Caco-2 (cell line): ENCODE measurements around the gene NOM1. TPM values are rescaled to one million over a fixed set of nuclear protein-coding genes. Genes with fewer than 3 reads are reported as not detected.

Experiments used
- BruUV-seq: library from RNA; stranded (reverse); fragments of 400-500 nt; replicated peaks from 2 replicates; lab custom pipeline; 2021; lab: Mats Ljungman, UMichigan
- CTCF ChIA-PET: fragments of 300-600 bp; sonication (Branson Sonifier 250); formaldehyde crosslinking; loops from one replicate; lab custom pipeline; 2022; ENCODE audit warnings: antibody characterized with exemption; lab: Charles Lee
- POLR2A ChIA-PET: fragments of 300-600 bp; sonication (Branson Sonifier 250); formaldehyde crosslinking; loops from one replicate; lab custom pipeline; 2022; ENCODE audit warnings: antibody characterized with exemption; lab: Charles Lee
- DNase-seq, 2 experiments: peaks; one replicate each; pipeline versions ENCODE4 v3.0.0 to v3.0.0-alpha.2; 2020 to 2022
- H3K27me3 ChIP-seq: replicated peaks from 2 replicates; pipeline ENCODE4 v1.6.0; 2011; ENCODE audit warnings: low read length; ENCODE audit not compliant: control insufficient read depth, insufficient read depth
- H3K36me3 ChIP-seq: 2 replicates; pipeline ENCODE4 v1.5.1; 2011; ENCODE audit warnings: low read length; ENCODE audit not compliant: control insufficient read depth, insufficient read depth
- H3K4me1 ChIP-seq: fragments of 250-450 bp; sonication (Bioruptor Pico); 2 replicates; pipeline ENCODE4 v1.5.1; 2020; ENCODE audit warnings: mild to moderate bottlenecking
- H3K4me3 ChIP-seq: 2 replicates; pipeline ENCODE4 v1.5.1; 2011; ENCODE audit warnings: low read depth, mild to moderate bottlenecking, control low read depth, low read length
- H3K9me3 ChIP-seq: fragments of 250-450 bp; sonication (Bioruptor Pico); 2 replicates; pipeline ENCODE4 v1.5.1; 2020; ENCODE audit warnings: mild to moderate bottlenecking, moderate library complexity
- H3K27ac Mint-ChIP-seq: one replicate; pipeline ENCODE4 v1.8.0; 2022; ENCODE audit warnings: mixed read lengths; ENCODE audit not compliant: unreplicated experiment
- H3K27me3 Mint-ChIP-seq: one replicate; pipeline ENCODE4 v1.8.0; 2022; ENCODE audit warnings: mixed read lengths; ENCODE audit not compliant: insufficient read depth, unreplicated experiment
- H3K36me3 Mint-ChIP-seq: one replicate; pipeline ENCODE4 v1.8.0; 2022; ENCODE audit warnings: mild to moderate bottlenecking, mixed read lengths; ENCODE audit not compliant: insufficient read depth, unreplicated experiment
- H3K4me1 Mint-ChIP-seq: one replicate; pipeline ENCODE4 v1.8.0; 2022; ENCODE audit warnings: low read depth, mixed read lengths; ENCODE audit not compliant: unreplicated experiment
- H3K4me3 Mint-ChIP-seq: one replicate; pipeline ENCODE4 v1.8.0; 2022; ENCODE audit warnings: mild to moderate bottlenecking, moderate library complexity, mixed read lengths; ENCODE audit not compliant: unreplicated experiment
- H3K9me3 Mint-ChIP-seq: one replicate; pipeline ENCODE4 v1.8.0; 2022; ENCODE audit warnings: mixed read lengths; ENCODE audit not compliant: unreplicated experiment
- CTCF ChIP-seq, 2 experiments: fragments of 200-600 bp in 1 of 2; IDR thresholded peaks; 1 replicate in 1 of 2; 2 replicates in 1 of 2; pipeline versions ENCODE4 v1.5.1 to v1.8.0; 2011 to 2022; ENCODE audit warnings: antibody characterized with exemption in 1 of 2, control low read depth in 1 of 2, inconsistent platforms in 1 of 2, low read depth in 1 of 2, low read length in 1 of 2, mild to moderate bottlenecking in 1 of 2, moderate library complexity in 1 of 2; ENCODE audit not compliant: insufficient read depth in 1 of 2, severe bottlenecking in 1 of 2, unreplicated experiment in 1 of 2
- intact Hi-C: fragments of 100-400 bp; cut with micrococcal nuclease; formaldehyde crosslinking; loops from one replicate; pipeline ENCODE4 v1.10.0; 2022; ENCODE audit not compliant: unreplicated experiment
- total RNA-seq: library from RNA; stranded (reverse); gene quantifications from 2 replicates; pipeline ENCODE4 v1.2.3, GENCODE V29; 2022

The NOM1 gene
- total RNA-seq, 1 experiment from 2014 or later = 37.7 TPM

DNA sequence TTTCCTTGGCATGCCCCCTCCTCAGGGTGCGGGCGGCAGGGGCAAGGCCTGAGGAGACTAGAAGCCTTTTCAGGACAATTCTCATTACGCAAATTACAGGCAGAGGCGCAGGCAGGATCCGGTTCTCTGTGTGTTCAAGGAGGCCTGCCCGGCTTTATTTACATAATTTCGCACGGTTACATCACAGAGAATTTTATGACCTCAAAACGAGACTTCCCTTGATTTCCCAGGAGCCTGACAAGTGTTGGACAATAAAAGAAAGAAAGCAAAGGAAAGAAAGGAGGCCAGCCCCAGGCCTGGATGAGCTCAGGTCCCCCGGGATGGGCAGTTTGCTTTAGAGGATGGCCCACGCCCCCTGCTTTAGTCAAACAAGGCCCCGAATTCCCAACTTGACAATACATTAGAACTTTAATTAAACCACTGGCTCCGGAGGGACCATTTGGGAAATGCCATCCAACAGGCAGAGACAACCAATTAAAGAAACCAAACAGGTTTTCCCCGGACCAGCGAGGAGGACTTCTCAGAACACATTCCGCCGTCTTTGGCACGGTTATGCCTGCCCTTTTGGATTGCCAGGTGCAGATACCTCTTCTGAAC, 58.1 kb downstream of the NOM1 start:
- Mint-ChIP-seq H3K36me3 (peaks cover 50% of the 10 kb centered on the region), H3K27me3 (no peaks in the 10 kb centered on the region), H3K27ac (no peak overlapping the region), H3K4me3 (peak overlapping the region; percentile 97), H3K4me1 (peaks cover 9% of the 10 kb centered on the region), H3K9me3 (no peaks in the 10 kb centered on the region)
- H3K9me3 ChIP-seq = no peaks in the 10 kb centered on the region
- TF ChIP-seq CTCF (IDR thresholded peaks at IDR 0.05; ENCODE audit: insufficient read depth in 1 of 2, low read depth in 1 of 2, low read length in 1 of 2, severe bottlenecking in 1 of 2, unreplicated experiment in 1 of 2) = no peak
- ChIA-PET CTCF (interaction anchor here (0.7 kb wide), 1 partner anchor 113 kb away, joined by 3 read pairs; no protein-coding TSS in a partner anchor), POLR2A (interaction anchor here (0.6 kb wide), 1 partner anchor 9 kb away, joined by 4 read pairs; no protein-coding TSS in a partner anchor)
- peaks cover 14% of the 10 kb centered on the region for H3K4me1 ChIP-seq
- no TSS peak for BruUV-seq
- DNase-seq = peak in 1 of 2 experiments; percentile 51
- intact Hi-C loops = no loop called here
- H3K36me3 ChIP-seq = peaks cover 2% of the 10 kb centered on the region; the same call in 1 of the 2 replicates
- no peak overlapping the region; the same call in 1 of the 2 replicates for H3K4me3 ChIP-seq
- no peaks in the 10 kb centered on the region for H3K27me3 ChIP-seq

DNA sequence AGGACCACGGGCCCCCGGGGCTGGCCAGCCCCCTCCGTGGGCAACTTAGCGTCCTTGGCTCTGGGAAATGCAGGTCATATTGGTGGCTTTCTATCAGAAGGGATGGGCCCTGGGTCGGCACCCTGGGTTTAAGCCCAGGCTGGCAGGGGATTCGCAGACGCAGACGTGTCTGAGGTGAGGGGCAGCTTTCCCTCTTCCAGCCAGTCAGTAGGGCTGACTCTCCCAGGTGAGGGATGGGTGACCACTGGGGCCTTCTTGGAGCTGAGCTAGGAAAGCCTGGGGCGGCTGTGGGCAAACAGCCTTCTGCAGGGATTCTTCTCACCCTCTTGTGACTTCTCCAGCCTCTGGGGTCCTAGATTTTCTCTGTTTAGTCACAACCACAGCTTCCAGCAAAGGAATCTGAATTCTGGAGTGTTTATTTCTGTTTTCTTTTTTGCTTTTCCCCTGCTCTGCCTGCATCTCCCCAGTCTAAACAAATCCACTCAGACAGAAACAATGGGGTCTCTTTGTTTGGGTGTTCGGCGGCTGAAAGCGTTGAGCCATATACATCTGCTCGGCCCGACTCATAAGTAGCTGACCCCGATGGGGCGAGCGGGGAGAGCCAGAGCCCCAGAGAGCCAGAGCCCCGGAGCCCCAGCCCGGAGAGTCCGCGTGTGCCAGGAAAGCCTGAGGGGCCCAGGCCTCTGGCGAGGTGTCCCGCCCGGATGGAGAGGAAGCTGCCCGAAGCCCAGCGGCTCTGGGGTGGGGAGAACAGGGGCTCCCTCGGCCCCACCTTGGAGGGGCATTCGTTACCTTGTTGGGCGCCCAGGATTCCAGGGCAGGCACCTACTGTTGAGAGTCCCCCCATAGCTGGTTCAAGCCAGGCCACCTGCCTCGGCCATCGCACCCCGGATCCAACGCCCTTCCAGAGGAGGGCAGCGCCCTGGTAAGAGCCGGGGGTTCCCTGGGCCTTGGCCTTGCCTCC, 59.0 kb downstream of the NOM1 start:
- Histone ChIP-seq H3K4me3 (peak overlapping the region; percentile 70), H3K4me1 (peaks cover 23% of the 10 kb centered on the region), H3K36me3 (peaks cover 2% of the 10 kb centered on the region; the same call in 1 of the 2 replicates), H3K9me3 (no peaks in the 10 kb centered on the region), H3K27me3 (no peaks in the 10 kb centered on the region)
- ChIA-PET CTCF (interaction anchor here (0.7 kb wide), 1 partner anchor 112 kb away, joined by 3 read pairs; no protein-coding TSS in a partner anchor), POLR2A (interaction anchor here (0.6 kb wide), 1 partner anchor 8 kb away, joined by 4 read pairs; no protein-coding TSS in a partner anchor)
- Mint-ChIP-seq H3K4me1 (peaks cover 13% of the 10 kb centered on the region), H3K36me3 (peaks cover 52% of the 10 kb centered on the region), H3K27ac (peak overlapping the region; percentile 91), H3K27me3 (no peaks in the 10 kb centered on the region), H3K4me3 (peak overlapping the region; percentile 97), H3K9me3 (no peaks in the 10 kb centered on the region)
- intact Hi-C loops = loop anchor here (1.0 kb wide), 1 partner anchor 9 kb away; no protein-coding TSS in a partner anchor
- TF ChIP-seq CTCF (IDR thresholded peaks at IDR 0.05; ENCODE audit: insufficient read depth in 1 of 2, low read depth in 1 of 2, low read length in 1 of 2, severe bottlenecking in 1 of 2, unreplicated experiment in 1 of 2) = no peak
- TSS peak; percentile 40 for BruUV-seq
- no peak for DNase-seq
